HG02623 (cell line): ENCODE results near the gene CH25H.

Experiments
- ATAC-seq: cut with Tn5 transposase; IDR thresholded peaks from one replicate; pipeline ENCODE4 v1.9.1; 2021; ENCODE audit warnings: moderate library complexity; ENCODE audit not compliant: unreplicated experiment

Gene CH25H

DNA sequence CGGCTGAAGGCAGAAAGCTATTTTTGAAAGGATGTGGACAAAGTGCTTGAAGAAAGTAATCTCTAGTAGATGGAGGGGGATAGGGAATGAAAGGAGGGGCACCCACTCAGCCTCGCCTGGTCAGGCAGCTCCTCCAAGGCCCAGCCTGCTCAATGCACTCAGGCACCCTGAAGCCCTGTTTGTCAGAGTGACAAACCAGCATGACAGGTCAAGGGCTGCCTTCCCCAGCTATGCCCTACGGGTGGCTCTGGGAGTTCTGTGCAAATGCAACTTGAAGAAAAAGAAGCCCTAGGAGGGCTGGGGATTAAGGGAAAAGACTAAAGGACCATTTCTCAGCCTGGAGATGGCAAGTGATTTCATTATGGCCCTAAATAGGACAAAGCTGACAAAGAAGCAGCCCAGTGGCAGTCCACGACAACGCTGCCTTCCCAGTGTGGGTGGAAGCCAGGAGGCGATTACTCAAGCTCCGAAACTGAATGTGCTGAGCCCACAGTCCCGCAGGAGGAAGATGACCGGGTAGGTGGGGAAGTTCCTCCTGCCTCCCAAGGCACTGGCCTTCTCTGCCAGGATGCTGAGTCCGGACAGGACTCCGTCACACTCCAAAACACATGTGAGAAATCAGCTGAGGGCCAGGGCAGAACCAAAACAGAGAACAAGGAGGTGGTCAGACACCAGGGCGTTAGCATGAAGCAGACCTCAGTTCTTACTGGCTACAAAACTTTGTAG, 28.1 kb upstream of the CH25H start:
- no peak for ATAC-seq

DNA sequence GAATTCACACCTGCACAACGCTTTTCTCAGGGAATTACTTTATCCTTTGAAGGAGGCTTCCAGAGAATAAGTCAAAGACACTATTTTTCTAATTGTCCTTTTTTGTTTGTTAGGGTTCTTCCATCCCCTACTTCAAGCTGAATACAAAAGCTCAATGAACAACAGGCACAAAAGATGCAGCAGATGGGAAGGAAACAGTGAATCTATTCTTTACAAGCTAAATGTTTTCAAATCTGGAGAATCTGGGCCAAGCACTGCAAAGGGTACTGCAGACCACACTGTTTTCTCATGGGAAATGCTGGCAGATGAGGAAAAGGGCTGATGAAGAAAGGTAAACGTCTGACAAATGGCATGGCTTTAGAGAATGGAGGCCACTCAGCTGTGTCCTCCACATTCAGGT, 25.9 kb upstream of the CH25H start:
- ATAC-seq: no peak

DNA sequence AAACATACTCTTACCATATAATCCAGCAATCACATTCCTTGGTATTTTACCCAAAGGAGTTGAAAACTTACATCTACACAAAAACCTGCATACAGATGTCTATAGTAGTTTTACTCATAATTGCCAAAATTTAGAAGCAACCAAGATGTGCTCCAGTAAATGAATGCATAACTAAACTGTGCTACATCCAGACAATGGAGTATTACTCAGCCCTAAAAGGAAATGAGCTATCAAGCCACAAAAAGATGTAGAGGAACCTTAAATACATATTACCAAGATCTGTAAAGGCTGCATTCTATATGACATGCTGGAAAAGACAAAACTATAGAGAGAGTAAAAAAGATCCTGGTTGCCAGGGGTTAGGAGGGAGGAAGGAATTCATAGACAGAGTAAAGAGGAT, 21.8 kb upstream of the CH25H start:
- no peak for ATAC-seq

DNA sequence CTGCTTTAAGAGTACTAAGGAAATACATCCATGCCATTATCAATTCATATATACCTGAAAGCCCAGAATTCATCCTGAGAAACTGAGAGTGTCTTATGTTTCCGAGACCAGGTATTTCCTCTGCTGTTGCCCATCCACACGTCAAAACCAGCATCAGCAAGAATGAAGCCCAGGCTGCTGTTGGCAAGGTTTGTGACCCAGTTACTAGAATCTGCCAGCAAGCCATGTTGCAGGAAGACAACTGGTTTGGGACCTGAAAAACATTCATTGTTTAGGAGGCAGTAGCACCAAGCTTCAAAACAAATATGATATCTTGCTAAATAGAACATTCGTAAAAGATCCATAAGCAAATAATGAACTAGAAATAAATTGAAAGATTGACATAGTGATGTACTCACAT, 21.0 kb upstream of the CH25H start:
- no peak for ATAC-seq

DNA sequence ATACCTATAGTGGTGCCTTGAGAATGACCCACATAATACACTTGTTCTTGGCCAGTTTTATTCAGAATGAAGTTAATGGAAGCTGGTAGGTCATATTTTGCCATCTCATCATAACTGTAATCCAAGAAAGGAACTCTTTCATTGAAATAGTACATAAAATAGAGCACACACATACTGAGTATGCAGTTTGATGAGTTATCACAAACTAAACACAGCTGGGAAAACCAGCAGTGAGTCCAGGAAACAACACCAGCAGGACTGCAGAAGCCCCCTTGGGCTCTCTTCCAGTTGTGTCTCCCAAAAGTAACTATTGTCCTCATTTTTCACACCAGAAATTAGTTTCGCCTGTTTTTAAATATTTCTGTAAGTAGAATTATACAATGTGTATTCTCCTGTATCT, 19.8 kb upstream of the CH25H start:
- ATAC-seq: no peak

DNA sequence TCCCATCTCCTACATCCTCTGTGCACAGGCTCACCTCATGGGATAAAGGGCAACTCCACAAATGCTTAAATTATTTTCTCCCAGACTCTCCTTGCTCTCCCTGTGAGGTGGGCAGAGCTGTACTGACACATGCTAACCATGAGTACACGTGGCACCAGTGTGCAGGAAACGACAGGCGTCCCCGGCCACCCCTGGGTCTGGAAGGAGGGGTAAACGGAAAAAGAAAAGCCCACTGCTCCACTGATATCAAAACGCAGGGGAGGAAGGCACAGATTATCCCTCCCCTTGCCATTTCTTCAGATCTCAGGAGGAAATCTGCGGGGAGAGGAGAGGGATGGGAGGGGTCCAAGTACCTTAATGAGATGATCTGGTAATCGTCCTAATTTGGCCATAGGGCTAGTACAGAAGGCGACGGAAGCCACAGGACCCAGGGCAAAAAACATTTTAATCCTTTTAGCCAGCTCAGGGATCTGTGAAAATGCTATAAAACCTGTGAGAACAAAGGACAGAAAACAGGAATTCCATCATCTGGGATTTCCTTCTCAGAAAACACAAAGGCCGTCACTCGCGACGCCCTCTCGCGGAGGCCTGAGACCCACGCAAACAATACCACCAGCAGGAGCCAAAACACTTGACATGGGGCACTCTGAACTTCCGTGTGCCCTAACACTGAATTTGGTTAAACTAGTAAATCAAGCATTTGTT, 17.8 kb upstream of the CH25H start:
- ATAC-seq: no peak

DNA sequence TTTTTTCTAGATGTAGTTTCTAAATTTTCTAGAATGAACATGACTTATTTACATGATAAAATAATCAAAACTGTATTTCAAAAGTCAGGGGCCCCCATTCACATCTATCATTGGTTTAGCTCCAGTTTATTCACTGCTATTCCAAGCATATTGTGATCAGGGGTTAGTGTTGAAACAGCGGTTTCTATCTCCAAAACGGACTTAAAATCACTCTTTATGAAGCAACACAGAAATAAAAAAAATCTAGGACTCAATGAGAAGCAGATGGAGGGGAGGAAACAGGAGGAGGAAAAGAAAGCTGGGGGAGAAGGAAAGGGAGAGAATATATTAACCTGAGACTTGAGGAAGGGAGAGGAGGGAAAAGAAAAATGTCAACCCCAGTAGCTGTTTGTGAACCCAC, 14.8 kb upstream of the CH25H start:
- ATAC-seq: no peak

DNA sequence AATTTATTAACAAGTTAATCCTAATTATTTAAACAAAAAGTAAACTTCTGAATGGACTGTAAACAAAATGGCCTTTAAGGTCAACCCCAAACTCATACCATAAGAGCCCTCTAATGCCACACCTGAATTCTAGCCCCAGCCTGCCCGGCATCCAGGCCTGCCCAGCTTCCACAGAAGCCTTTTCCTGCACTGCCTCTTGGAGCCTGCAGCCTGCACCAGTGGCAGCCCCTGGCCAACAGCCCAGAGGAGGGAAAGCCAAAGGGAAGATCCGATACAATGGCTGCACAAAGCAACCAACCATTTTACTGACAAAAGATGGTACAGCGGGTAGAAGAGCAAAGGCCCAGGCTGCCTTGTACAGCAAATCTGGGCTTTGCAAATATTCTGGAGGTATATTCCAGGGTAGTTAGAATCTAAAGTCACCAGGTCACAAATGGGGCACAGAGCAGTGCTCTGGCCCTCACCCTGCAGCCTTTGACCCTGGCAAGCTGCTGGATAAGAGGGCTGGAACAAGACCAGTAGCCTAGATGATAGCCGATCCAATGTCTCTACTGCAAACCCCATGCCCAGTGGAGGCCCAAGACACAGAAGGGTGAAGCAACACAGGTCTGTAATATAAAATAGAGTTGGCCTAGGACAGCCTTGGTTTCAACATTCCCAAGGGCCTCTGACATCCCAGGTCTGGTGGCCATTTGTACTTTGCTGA, 12.5 kb upstream of the CH25H start:
- ATAC-seq: no peak

DNA sequence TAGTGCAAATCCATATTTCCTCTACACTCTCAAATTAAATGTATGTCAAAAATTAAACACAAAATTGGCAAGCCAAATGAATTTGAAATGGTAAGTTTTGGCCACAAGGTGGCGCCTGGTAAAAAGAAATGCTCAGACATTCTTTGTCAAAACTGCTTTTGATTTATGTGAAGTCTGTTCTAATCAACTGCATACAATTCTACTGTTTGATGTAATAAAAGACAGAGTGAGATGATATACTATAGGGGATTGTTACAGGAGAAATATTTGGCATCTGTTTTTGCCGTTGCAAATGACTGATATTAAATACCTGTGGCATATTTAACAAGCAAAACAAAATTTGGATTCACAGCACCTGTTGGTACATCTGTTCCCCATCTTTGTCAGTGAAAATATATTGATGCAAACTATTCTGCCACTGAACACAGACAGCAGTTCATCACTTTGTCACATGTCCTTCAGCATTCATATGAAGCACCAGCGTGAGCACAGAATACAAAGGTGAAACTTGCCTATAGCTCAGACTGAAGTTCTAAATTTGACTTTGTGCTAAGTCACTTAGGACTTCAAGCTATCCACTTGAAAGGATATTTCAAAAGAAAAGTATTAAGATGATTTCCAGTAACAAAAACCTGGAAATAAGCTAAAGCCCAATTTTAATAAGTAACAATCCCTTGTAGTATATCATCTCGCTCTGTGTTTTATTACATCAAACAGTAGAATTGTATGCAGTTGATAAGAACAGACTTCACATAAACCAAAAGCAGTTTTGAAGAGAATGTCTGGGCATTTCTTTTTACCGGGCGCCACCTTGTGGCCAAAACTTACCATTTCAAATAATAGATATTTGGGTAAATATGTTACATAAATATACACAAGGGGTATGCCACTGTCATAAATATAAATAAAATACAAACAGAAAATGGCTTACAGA, 10.2 kb upstream of the CH25H start:
- no peak for ATAC-seq

DNA sequence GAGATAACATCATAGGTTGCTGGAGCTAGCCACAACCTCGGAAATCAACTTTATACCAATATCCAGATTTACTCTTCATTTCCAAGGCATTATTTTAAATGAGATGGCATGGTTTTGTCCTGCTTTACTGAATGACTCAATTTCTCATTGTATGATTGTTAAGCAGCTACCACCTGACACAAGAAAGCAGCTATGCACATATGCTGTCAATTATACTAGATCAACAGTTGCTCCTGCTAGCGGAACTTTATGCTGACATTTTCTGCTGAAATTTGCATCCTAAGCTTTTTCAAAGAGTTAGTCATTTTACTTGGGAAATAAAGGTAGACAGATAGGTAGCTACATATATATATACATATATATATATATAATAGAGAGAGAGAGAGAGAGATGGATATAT, 8.9 kb upstream of the CH25H start:
- ATAC-seq: no peak

DNA sequence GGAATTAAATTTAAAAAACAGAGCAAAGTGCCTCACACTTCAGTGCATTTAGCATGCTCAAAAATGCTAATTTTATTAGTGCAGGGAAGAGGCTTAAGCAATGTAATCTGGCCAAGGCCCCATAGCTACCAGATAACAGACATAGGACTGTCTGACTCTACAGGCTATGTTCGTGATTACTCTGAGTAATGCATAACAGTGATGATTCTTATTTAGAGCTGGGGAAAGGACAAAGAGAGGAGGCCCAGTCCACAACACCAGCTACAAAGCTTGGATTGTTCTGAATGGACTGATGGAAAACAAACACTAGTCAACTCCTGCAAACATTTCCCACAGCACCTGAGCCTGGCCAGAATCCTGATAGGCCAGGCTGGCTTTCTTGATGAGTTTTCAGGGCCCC, 8.4 kb upstream of the CH25H start:
- no peak for ATAC-seq

DNA sequence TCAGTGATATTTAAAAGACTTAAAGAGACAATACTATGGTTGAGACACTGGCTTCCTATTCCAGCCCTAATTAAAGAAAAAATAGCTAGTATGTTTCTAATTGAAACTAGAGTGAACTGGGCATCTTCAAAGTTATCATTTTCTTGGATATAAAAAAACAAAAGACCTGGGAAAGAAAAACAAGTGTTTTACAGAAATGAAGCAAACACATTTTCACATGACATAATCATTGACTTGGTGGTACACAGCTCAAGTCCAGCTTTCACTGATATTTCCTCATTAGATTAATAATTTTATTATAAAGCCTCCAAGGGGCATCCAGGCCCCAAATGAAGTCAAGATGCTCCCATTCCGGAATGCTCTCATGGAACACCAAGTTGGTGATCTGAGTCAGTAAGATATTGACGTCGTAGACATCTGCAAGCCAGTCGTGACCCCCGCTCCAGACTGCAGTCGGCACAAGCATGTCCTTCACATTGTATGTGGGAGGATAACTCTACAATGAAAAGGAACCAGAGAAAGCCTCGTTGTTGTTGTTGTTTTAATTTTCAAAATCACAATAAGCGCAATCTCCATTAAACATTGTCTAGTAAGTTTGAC, 7.5 kb upstream of the CH25H start:
- no peak for ATAC-seq

DNA sequence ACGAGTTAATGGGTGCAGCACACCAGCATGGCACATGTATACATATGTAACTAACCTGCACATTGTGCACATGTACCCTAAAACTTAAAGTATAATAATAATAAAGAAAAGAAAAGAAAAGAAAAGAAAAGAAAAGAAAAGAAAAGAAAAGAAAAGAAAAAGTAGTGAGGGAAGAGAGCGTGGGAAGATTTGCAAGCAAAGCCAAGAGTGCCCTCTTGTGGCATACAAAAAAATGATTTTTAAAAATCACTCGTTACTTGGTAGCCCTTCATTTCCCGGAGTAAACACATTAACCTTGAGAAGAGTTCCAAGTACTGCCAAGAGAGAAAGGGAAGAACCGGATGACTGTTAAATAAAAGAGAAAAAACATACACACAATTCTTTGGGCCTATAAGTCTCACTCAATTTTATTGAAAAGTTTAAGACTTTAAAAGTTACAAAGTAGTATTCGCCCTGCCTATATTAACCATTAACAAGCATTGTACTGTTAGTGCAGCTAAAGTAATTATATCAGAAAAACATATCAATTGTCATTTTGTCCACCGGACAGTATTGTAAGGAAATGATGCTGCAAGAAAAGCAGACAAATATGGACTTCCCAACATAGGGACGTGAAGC, 6.2 kb upstream of the CH25H start:
- no peak for ATAC-seq

DNA sequence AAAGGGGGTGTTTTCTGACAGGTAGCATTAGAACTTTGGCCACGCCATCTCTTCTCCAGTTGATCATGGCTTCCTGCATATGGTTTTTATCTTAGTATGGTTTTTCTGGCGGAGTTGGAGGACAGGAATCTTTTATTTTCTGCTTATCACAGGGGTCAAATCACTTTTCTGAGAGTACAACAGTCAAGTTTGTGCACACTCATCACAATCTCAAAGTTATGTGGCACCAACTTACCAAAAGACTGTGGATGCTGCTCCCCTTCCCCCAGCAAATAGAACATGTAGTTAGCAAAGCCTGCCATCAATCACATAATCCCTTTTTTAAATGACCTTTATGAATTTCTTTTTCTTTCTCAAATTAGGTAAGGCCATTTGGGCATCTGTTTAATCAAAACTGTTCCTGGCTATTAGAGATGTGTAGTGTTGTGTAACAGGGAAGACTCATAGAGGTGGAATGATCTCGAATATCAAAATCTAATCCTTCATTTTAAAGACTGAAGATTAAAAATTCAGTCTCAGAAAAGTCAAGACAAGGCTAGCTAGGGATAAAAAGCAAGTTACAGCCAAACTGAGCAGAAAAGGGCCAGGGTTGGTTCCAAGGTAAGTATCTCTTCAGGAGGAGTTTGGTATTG, 3.8 kb upstream of the CH25H start:
- ATAC-seq: no peak

DNA sequence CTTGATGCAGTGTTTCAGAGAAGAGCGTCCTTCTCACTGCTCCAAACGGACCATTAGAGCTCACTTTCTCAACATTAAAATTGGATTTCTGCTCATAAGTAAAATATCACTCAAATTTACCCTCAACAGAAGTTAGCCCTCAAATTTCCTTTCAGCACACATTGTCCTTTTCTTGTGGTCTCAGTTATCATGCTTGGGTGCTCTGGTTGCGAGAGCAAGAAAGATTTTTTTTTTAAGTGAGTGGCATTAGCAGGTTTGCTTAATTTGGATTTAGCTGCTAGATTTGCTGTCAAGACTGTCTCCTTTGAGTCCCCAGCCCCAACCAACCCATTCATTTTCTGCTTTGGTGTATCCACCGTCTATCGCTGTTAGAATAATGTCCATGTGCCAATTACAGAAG, 2.6 kb upstream of the CH25H start:
- ATAC-seq: no peak

DNA sequence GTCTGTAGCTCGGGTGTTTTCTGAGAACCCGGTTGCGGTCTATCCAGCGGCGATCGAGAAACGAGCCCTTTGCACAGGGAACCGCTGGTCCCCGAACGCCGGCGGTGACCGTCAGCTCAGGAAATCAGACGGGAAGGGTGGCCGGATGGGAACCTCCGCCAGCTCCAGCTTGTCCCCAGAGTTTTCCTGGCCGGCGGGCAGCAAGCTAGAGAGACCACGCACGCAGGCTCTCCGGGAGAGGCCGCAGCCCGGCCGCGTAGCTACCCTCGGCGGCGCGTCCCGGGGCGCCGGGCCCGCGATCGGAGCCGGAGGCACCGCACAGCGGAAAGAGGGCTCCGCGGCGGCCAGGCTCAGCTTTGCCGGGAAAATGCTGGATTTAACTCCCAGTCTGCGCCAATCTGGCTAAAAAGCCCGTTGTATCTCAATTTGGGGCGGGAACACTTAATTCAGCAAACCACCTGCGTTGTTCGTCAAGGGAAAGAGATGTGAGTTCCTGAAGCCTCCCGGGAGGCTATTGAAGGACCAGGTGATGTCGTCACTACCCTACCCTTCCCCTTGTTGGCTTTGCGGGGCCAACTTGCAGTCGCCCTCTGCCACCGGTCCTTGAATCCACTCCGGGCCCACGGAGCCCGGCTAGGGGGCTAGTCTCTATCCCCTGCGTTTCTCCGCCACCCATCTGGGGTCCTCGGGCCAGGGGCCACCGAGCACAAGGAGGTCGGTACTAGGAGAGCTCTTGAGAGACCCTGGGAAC, 859 bp upstream of the CH25H start:
- ATAC-seq: no peak

DNA sequence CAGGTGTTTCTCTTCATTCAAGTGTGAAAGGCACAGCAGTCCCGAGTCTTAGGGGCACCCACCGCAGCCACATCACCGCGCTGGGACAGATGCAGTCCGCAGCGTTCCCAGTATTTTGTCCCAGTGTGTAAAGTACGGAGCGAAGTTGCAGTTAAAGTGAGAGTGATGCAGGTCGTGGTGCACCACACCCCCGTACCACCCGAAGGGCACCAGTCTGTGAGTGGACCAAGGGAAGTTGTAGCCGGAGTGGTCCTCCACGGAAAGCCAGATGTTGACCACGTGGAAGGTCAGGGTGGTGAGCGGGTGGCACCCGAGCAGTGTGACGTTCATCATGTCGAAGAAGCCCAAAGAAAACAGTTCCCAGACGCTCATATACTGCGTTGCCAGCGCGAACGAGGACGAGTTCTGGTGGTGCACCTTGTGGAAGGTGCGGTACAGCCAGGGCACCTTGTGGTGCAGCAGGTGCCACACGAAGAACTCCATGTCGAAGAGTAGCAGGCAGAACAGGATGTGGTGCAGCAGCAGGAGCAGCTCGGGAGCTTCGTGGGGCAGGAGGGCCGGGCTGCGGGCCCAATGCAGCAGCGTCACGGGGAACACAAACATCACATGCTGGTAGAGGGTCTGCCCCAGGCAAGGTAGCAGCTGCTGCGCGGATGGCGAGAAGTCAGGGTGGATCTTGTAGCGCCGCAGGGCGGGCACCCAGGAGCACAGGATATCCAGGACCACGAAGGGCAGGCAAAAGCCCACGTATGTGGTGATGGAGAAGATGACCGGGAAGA, 526 bp downstream of the CH25H start:
- no peak for ATAC-seq

DNA sequence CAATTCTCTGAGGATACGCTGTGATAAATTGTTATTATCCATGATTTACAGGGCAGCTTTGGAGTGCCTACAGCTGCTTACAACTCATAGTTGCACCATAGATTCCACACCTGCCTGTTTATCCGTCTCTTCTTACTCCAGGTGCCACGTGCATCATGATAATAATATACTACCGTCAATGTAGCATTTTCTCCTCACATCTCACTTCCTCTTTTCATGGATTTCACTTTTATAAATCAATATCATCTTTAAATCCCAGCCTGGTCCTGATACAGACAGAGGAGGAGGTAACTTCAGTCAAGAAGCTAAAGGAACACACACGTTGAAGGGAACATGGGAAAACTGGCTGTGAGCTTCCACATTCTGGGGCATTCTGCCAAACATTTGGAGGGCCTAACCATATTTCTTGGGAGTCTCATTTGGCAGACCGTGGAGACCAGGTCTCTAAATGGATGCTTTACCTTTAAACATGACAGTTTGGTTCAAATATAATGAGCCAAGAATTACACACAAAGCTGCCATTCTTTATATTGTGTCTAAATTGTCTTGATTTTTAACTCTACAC, 2.4 kb downstream of the CH25H start:
- ATAC-seq: no peak
